ENCODE measurements around the gene USP1. TPM values are rescaled to one million over a fixed set of nuclear protein-coding genes. Genes with fewer than 3 reads are reported as not detected.

Gene USP1
- total and polyA plus RNA-seq, 7 donors, result 8.4 to 19.3 (median 14.2) TPM

DNA sequence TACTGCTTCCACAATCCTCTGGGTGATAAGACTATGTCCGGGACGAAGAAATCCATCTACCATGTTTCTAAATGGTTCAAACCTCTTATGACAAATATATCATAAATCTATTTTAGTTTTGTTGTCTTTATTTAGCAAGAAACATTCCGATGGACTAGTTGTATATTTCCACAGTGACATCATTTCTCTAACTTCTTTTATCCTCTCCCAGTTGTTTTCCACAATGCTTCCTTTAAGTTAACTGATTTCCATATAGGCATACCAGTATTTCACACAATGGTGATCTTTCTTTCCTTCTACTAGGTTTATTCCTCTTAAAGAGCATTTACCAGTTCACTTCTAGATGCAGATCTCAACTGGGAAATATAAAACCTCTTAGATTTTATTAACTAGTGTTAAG is 44.8 kb downstream of the USP1 start:
- intact Hi-C loops (cut with DNase I), result no loop called here
- Histone ChIP-seq H3K27me3 (ENCODE audit: insufficient read depth in 3 of 3, low read length in 2 of 3) (no peaks in the 10 kb centered on the region), H3K36me3 (ENCODE audit: insufficient read depth in 1 of 2, low read depth in 1 of 2) (peaks cover 0 to 6% of the 10 kb centered on the region in 2 donors), H3K9me3 (no peaks in the 10 kb centered on the region), H3K4me3 (no peak overlapping the region), H3K27ac (no peak overlapping the region), H3K4me1 (no peaks in the 10 kb centered on the region)
- DNase-seq, result no peak
- ATAC-seq, result no peak
- 81 to 89% (median 82%) methylated on average over 3 of the region's 3 CpGs for WGBS, 3 donors
- TF ChIP-seq, protein P1, sequence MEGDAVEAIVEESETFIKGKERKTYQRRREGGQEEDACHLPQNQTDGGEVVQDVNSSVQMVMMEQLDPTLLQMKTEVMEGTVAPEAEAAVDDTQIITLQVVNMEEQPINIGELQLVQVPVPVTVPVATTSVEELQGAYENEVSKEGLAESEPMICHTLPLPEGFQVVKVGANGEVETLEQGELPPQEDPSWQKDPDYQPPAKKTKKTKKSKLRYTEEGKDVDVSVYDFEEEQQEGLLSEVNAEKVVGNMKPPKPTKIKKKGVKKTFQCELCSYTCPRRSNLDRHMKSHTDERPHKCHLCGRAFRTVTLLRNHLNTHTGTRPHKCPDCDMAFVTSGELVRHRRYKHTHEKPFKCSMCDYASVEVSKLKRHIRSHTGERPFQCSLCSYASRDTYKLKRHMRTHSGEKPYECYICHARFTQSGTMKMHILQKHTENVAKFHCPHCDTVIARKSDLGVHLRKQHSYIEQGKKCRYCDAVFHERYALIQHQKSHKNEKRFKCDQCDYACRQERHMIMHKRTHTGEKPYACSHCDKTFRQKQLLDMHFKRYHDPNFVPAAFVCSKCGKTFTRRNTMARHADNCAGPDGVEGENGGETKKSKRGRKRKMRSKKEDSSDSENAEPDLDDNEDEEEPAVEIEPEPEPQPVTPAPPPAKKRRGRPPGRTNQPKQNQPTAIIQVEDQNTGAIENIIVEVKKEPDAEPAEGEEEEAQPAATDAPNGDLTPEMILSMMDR (IDR thresholded peaks at IDR 0.05), result no peak

DNA sequence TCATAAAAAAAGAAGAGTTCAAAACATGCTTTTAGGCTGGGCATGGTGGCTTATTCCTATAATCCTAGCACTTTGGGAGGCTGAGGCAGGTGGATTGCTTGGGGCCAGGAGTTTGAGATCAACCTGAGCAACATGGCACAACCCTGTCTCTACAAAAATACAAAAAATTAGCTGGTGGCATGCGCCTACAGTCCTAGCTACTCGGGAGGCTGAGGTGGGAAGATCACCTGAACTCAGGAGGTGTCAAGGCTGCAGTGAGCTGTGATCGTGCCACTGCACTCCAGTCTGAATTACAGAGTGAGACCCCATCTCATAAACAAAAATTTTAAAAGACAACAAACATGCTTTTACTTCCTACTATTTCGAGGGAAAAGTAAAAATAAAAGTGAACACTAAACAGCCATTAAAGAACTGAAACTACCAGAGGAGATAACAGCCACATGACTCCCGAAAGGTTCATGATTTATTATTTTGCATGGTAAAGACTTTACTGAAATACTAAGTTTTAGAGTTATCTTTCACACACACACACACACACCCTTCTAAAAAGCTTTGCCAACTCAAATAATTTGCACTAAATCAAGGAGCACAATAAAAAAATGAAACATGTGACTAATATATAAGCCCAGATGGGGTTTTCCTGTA is 48.1 kb downstream of the USP1 start:
- DNase-seq (no peak), ATAC-seq (no peak)
- intact Hi-C loops (cut with DNase I), result loop anchor here in 1 of 2 donors (2.0 kb wide), 1 partner anchor 78 kb away; no protein-coding TSS in a partner anchor
- H3K4me1 ChIP-seq, result no peaks in the 10 kb centered on the region
- no peaks in the 10 kb centered on the region for H3K9me3 ChIP-seq
- 87 to 90% (median 89%) methylated on average over 5 of the region's 5 CpGs for WGBS, 3 donors
- no peak overlapping the region for H3K4me3 ChIP-seq
- no peaks in the 10 kb centered on the region for H3K27me3 ChIP-seq (ENCODE audit: insufficient read depth in 3 of 3, low read length in 2 of 3)
- TF ChIP-seq, protein P1 (IDR thresholded peaks at IDR 0.05), result no peak
- no peak overlapping the region for H3K27ac ChIP-seq
- H3K36me3 ChIP-seq (ENCODE audit: insufficient read depth in 1 of 2, low read depth in 1 of 2), result peaks cover 0 to 25% of the 10 kb centered on the region in 2 donors

DNA sequence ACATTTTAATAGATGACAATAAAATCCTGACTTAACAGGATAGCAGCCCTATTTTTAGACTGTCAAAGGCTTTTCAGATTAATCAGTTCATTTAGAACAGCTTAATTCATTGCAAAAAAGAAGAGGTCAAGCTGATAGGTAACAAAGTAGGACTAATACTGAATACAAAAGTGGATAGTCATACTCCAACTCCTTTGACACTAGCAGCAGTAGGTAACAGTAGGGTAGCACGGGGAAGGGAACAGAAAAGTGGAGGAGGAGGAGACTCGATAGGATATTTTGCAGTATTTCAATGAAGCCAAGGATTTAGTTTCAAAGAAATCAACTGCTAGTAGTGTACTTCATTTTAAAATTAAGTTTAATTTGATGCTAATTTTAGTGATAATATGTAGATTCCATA is 51.1 kb downstream of the USP1 start:
- Histone ChIP-seq H3K4me1 (no peaks in the 10 kb centered on the region), H3K36me3 (ENCODE audit: insufficient read depth in 1 of 2, low read depth in 1 of 2) (peaks cover 0 to 54% of the 10 kb centered on the region in 2 donors), H3K4me3 (no peak overlapping the region), H3K27me3 (ENCODE audit: insufficient read depth in 3 of 3, low read length in 2 of 3) (no peaks in the 10 kb centered on the region), H3K27ac (no peak overlapping the region), H3K9me3 (no peaks in the 10 kb centered on the region)
- WGBS, 3 donors, result 78 to 87% (median 84%) methylated on average over 2 of the region's 2 CpGs
- intact Hi-C loops (cut with DNase I), result no loop called here
- no peak for DNase-seq
- TF ChIP-seq, protein P1 (IDR thresholded peaks at IDR 0.05), result no peak
- ATAC-seq, result no peak

DNA sequence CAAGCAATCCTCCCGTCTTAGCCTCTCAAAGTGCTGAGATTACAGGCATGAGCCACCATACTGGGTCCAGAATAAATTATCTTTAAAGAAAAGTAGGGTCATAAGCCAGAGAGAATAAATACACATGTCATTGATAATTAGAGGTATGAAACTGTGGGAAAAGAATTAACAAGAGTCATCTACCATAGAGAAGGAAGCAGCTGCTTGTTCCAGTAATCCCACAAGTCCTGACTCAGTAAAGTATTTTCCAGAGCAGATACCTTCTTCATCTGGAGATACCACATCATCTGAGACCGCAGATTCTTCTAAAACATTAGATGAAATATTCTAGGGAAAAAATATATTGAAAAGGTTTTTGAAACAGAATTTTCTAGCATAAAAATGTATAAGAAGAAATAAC is 55.7 kb downstream of the USP1 start:
- Histone ChIP-seq H3K27ac (no peak overlapping the region), H3K4me1 (no peaks in the 10 kb centered on the region), H3K9me3 (no peaks in the 10 kb centered on the region), H3K27me3 (ENCODE audit: insufficient read depth in 3 of 3, low read length in 2 of 3) (no peaks in the 10 kb centered on the region), H3K4me3 (no peak overlapping the region), H3K36me3 (ENCODE audit: insufficient read depth in 1 of 2, low read depth in 1 of 2) (peaks cover 0 to 69% of the 10 kb centered on the region in 2 donors)
- ATAC-seq (no peak), DNase-seq (no peak)
- TF ChIP-seq, protein P1 (IDR thresholded peaks at IDR 0.05), result no peak
- intact Hi-C loops (cut with DNase I), result no loop called here
- WGBS, 3 donors, result 96 to 98% (median 97%) methylated on average over 2 of the region's 2 CpGs

DNA sequence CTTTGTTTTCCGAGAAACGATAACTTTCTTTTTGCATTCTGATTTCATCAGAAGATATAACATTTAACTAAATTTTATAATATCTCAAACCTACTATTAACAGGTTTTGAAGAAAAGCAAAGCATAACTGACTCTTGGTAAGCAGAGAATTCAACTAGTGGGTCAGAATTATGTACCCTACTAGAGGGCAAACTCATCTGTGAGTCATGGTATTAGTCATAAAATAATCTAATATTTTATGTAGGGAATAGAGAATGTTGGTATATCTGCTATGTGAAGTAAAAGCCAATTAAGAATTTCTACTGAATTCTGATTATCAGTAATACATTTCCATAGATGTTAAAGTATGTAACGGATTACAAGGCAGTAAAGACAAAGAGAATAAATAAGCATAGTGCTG is 56.8 kb downstream of the USP1 start:
- intact Hi-C loops (cut with DNase I), result no loop called here
- ATAC-seq (no peak), DNase-seq (no peak)
- Histone ChIP-seq H3K4me3 (no peak overlapping the region), H3K4me1 (no peaks in the 10 kb centered on the region), H3K9me3 (no peaks in the 10 kb centered on the region), H3K27me3 (ENCODE audit: insufficient read depth in 3 of 3, low read length in 2 of 3) (no peaks in the 10 kb centered on the region), H3K36me3 (ENCODE audit: insufficient read depth in 1 of 2, low read depth in 1 of 2) (peaks cover 0 to 61% of the 10 kb centered on the region in 2 donors), H3K27ac (no peak overlapping the region)
- TF ChIP-seq, protein P1 (IDR thresholded peaks at IDR 0.05), result no peak
- 95 to 98% (median 96%) methylated on average over 3 of the region's 3 CpGs for WGBS, 3 donors

Measured in psoas muscle (tissue), 8 donors.